OCI-LY1 (cell line): ENCODE measurements around the gene DGLUCY.
"Not testable (repeated sequence)": the region's sequence is repeated elsewhere in the genome, so short reads cannot be mapped to it uniquely, and the experiment has no call there.

Experiments used
- H2AFZ ChIP-seq: fragments of 200-600 bp; sonication (generic), shearing (Covaris generic); 2 replicates; pipeline ENCODE4 v1.6.0; 2014; ENCODE audit warnings: antibody characterized with exemption, mild to moderate bottlenecking, low read length
- H3F3A ChIP-seq: fragments of 200-600 bp; sonication (generic), shearing (Covaris generic); 2 replicates; pipeline ENCODE4 v1.6.0; 2014; ENCODE audit warnings: mild to moderate bottlenecking, antibody characterized with exemption, low read length, moderate library complexity; ENCODE audit not compliant: insufficient read depth
- H3K27ac ChIP-seq: fragments of 200-600 bp; sonication (generic); 2 replicates; pipeline ENCODE4 v1.5.1; 2014; ENCODE audit warnings: low read length, mixed run types, mild to moderate bottlenecking, low read depth; ENCODE audit not compliant: poor library complexity, severe bottlenecking
- H3K27me3 ChIP-seq: fragments of 200-600 bp; sonication (generic); 2 replicates; pipeline ENCODE4 v1.6.0; 2014; ENCODE audit warnings: antibody characterized with exemption, mild to moderate bottlenecking, low read length, moderate library complexity; ENCODE audit not compliant: insufficient read depth
- H3K36me3 ChIP-seq: fragments of 200-600 bp; sonication (generic); 2 replicates; pipeline ENCODE4 v1.6.1; 2014; ENCODE audit warnings: mild to moderate bottlenecking, antibody characterized with exemption, low read length, moderate library complexity, mixed read lengths; ENCODE audit not compliant: insufficient read depth
- H3K4me1 ChIP-seq: fragments of 200-600 bp; sonication (generic); 2 replicates; pipeline ENCODE4 v1.5.1; 2014; ENCODE audit warnings: mild to moderate bottlenecking, low read length, moderate library complexity; ENCODE audit not compliant: insufficient read depth, severe bottlenecking
- H3K4me2 ChIP-seq: fragments of 200-600 bp; sonication (generic), shearing (Covaris generic); 2 replicates; pipeline ENCODE4 v1.6.1; 2014; ENCODE audit warnings: low read length
- H3K4me3 ChIP-seq: fragments of 200-600 bp; sonication (generic); 2 replicates; pipeline ENCODE4 v1.5.1; 2014; ENCODE audit warnings: low read length, low read depth, mild to moderate bottlenecking, mixed read lengths; ENCODE audit not compliant: poor library complexity, severe bottlenecking
- H3K79me2 ChIP-seq: fragments of 200-600 bp; shearing (Covaris generic); 2 replicates; pipeline ENCODE4 v1.6.1; 2016; ENCODE audit warnings: mixed run types, low read length, mixed read lengths; ENCODE audit not compliant: insufficient read depth
- H3K9ac ChIP-seq: fragments of 200-600 bp; sonication (generic), shearing (Covaris generic); 2 replicates; pipeline ENCODE4 v1.6.1; 2014; ENCODE audit warnings: mild to moderate bottlenecking, low read length, mixed read lengths
- H3K9me2 ChIP-seq: fragments of 200-600 bp; sonication (generic), shearing (Covaris generic); 2 replicates; pipeline ENCODE4 v1.6.1; 2014; ENCODE audit warnings: low read depth, mild to moderate bottlenecking, low read length, mixed read lengths
- H3K9me3 ChIP-seq: fragments of 200-600 bp; shearing (Covaris generic); 2 replicates; pipeline ENCODE4 v1.6.1; 2014; ENCODE audit warnings: low read length, mixed read lengths
- H4K20me1 ChIP-seq: fragments of 200-600 bp; sonication (generic), shearing (Covaris generic); 2 replicates; pipeline ENCODE4 v1.6.0; 2016; ENCODE audit warnings: mild to moderate bottlenecking, low read length; ENCODE audit not compliant: insufficient read depth
- CTCF ChIP-seq: fragments of 200-600 bp; sonication (generic), shearing (Covaris generic); IDR thresholded peaks from 2 replicates; pipeline ENCODE4 v1.5.1; 2017; ENCODE audit warnings: mild to moderate bottlenecking, antibody characterized with exemption, low read length, moderate library complexity, mixed read lengths
- EZH2 ChIP-seq: fragments of 200-600 bp; sonication (generic), shearing (Covaris generic); IDR thresholded peaks from 2 replicates; pipeline ENCODE4 v1.8.0; 2017; ENCODE audit warnings: borderline replicate concordance, mixed run types, mild to moderate bottlenecking, antibody characterized with exemption, low read length, moderate library complexity, mixed read lengths

Gene DGLUCY

GRCh38 chr14:91095178-91095577 is 18.7 kb upstream of the DGLUCY start:
- Histone ChIP-seq H3K36me3 (no peaks in the 10 kb centered on the region), H3K4me3 (no peak overlapping the region), H3F3A (no peaks in the 10 kb centered on the region), H3K4me2 (no peak overlapping the region), H3K79me2 (no peaks in the 10 kb centered on the region), H3K9me2 (no peaks in the 10 kb centered on the region), H3K4me1 (no peaks in the 10 kb centered on the region), H3K27ac (no peak overlapping the region), H2AFZ (no peak overlapping the region), H3K9ac (no peak overlapping the region), H4K20me1 (no peaks in the 10 kb centered on the region), H3K27me3 (no peaks in the 10 kb centered on the region), H3K9me3 (no peaks in the 10 kb centered on the region)
- no peak for TF ChIP-seq EZH2
- no peak for TF ChIP-seq CTCF

- H4K20me1 ChIP-seq, H3K9me2 ChIP-seq, H3K4me2 ChIP-seq, H3K79me2 ChIP-seq, H3K4me3 ChIP-seq, H3K36me3 ChIP-seq, H3K4me1 ChIP-seq, H3F3A ChIP-seq, H3K9me3 ChIP-seq, H3K9ac ChIP-seq, H3K27me3 ChIP-seq, H3K27ac ChIP-seq, H2AFZ ChIP-seq: not testable (repeated sequence)
These were observed 16.2 kb upstream of the DGLUCY start for GRCh38 chr14:91097657-91098056.

GRCh38 chr14:91098591-91098990 is 15.3 kb upstream of the DGLUCY start:
- Histone ChIP-seq H3K4me3 (no peak overlapping the region), H3K36me3 (no peaks in the 10 kb centered on the region), H3K9me2 (no peaks in the 10 kb centered on the region), H4K20me1 (no peaks in the 10 kb centered on the region), H3K4me1 (no peaks in the 10 kb centered on the region), H3K27me3 (no peaks in the 10 kb centered on the region; the same call in 1 of the 2 replicates), H2AFZ (no peak overlapping the region), H3K9me3 (no peaks in the 10 kb centered on the region), H3K27ac (no peak overlapping the region), H3K4me2 (no peak overlapping the region), H3F3A (no peaks in the 10 kb centered on the region), H3K9ac (no peak overlapping the region), H3K79me2 (no peaks in the 10 kb centered on the region)
- TF ChIP-seq CTCF (no peak), EZH2 (no peak)

- no peaks in the 10 kb centered on the region for H3K9me3 ChIP-seq
- H3F3A ChIP-seq: no peaks in the 10 kb centered on the region
These were observed 13.8 kb upstream of the DGLUCY start for GRCh38 chr14:91100102-91100501.

More at GRCh38 chr14:91100102-91100501, 13.8 kb upstream of the DGLUCY start:
- Histone ChIP-seq H3K4me2 (no peak overlapping the region), H3K27me3 (no peaks in the 10 kb centered on the region; the same call in 1 of the 2 replicates), H3K79me2 (no peaks in the 10 kb centered on the region), H3K36me3 (no peaks in the 10 kb centered on the region), H3K4me1 (no peaks in the 10 kb centered on the region), H3K27ac (no peak overlapping the region), H3K4me3 (no peak overlapping the region), H3K9ac (no peak overlapping the region), H2AFZ (no peak overlapping the region), H3K9me2 (no peaks in the 10 kb centered on the region), H4K20me1 (no peaks in the 10 kb centered on the region)
- no peak for TF ChIP-seq EZH2
- TF ChIP-seq CTCF: no peak
